ENCODE data around the gene PRKAR2B.
A peak's percentile ranks its signal among the peaks of the same experiment; 100 is the strongest.

The PRKAR2B gene

GRCh38 chr7:107044347-107045194 lies at the start of gene PRKAR2B:
TSS of gene PRKAR2B (plus strand) at chr7:107044705. CDS start at chr7:107044908, 203 bp downstream.
- DNase-seq, result peak; percentile 43

DNA sequence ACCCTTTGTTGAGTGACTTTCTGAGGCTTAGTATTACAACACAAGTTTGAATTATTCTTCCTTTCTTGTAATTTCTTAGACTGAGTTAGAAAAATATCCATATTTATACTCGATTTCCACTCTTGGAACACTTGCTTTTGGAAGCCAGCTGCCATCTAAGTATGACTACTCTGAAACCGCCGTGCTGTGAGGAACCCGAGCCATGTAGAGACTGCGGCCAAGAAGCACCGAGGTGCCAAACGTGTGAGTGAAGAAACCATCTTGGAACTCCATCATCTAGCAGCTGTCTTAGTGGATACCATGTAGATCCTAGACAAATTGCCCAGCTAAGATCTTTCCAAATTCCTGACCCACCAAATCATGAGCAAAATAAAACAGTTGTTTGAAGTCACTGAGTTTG lies 49.7 kb upstream of the PRKAR2B start:
- DNase-seq, result no peak

- DNase-seq, result no peak
These were observed 46.8 kb upstream of the PRKAR2B start for GRCh38 chr7:106997487-106998271.

DNA sequence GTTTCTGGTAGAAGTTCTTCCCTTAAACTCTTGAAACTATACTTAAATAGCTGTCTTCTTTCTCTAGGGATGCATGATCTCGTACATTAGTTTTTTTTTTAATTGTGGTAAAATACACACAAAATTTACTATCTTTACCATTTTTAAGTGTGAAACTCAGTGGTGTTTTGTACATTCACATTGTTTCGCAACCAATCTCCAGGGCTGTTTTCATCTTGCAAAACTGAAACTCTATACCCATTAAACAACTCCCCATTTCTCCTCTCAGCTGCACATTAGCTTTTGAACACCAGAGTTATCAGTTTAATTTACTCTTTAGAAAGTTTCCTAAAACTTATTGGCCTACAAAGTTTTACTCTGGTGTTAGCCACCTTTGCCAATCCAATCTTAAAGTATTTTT lies 45.5 kb upstream of the PRKAR2B start:
- DNase-seq, result no peak

DNA sequence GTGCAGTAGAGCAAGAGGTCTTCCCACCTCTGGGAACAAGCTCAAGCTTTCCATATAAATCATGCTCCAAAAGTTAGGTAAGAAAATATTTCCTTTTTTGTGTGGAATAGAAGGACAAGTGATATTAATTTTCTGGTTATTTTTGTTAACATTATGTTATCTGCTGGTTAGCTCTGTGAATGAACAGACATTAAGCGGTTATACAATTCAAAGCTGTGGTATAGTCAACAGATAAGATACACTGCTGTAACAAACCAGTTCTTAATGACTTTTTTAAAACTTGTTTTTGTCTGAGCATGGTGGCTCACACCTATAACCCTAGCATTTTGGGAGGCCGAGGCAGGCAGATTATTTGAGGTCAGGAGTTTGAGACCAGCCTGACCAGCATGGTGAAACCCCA lies 43.0 kb upstream of the PRKAR2B start:
- DNase-seq, result no peak

DNA sequence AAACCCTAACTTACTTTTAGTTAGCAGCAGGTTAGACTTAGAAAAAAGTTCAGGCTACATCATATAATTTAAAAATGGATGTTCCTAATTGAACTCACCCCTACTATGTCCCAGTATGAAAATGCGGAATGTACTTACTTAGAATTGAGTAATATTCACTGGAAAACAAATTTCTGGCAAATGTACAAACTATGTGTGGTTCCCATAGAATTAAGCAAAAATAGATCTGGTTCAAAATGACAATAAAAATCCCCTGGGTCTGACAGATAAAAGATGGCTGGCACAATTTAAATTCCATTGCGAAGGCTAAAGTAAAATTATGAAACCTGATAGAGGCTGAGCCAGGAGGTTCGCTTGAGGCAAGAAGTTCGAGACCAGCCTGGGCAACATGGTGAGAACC lies 42.4 kb upstream of the PRKAR2B start:
- DNase-seq, result no peak

DNA sequence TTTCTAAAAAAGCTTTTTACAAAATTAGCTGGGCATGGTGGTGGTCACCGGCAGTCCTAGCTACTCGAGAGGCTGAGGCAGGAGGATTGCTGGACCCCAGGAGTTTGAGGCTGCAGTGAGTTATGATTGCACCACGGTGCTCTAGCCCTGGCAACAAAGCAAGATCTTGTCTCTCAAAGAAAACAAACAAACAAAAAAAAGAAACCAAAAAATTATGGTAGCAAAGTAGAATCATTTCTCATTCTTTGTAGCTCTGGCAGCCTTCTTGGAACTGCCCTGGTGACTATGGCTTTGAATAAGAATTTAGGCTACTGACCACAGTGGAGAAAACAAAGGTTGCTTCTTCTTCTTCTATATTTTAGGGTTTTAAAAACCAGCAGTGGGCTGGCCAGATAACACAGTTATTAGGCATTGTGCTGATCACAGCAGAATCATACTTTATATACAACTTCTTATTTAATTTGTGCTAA lies 41.9 kb upstream of the PRKAR2B start:
- no peak for DNase-seq

DNA sequence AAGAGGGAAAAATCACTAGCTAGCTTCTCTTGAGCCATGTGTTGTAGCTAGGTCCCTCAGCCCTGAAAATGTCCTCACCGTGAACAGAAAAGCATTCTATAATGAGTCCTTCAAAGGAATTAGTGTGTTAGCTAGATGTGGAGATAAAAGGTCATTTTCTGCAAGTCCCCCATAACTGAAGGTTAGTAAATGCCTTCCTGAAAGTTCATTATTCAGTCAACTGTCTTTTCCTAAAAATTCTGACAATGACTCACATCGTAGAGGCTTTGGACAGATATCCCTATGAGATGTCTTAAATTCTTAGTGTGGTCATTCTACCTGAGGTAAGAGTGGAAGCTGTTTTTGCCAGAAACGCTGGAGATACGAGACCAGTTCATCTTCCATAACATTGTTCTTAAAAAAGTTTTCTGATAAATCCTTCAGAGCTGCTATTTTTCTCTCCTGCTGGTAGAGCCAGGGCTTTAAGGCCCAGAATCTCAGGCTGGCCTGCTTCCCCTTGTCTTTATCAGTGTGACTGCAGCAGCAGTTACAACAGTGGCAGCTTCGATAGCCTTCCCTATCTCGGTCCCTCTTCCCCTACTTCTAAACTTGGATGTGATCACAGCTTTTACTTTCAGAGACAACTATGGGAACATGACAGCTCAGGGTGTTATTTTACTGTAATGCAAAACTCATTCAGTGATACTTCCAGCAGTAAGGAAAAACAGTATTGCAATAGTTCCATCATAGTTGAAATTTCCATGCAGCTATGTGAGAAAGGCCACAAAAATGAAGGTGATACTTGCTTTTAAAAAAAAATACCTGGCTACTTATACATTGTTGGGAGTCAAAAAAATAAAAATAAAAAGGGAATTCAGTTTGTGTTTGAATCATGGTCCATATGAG lies 37.3 kb upstream of the PRKAR2B start:
- DNase-seq, result no peak

GRCh38 chr7:107007892-107008287 lies 36.6 kb upstream of the PRKAR2B start:
- DNase-seq, result no peak

GRCh38 chr7:107009846-107010203 lies 34.7 kb upstream of the PRKAR2B start:
- no peak for DNase-seq

DNA sequence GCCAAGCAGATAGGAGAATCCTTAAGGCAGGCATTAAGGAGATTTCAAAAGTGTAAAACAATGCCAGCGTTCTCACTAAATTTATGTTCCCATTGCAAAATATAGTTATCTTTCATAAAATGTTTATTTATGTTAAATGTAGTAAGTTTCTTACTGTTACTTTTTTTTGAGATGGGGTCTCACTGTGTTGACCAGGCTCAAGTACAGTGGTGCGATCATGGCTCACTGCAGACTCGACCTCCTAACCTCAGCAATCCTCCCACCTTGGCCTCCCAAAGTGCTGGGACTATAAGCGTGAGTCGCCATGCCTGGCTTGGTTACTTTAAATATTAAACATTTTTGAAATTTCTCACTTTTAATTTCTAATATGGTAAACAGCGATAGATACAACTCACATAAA lies 31.8 kb upstream of the PRKAR2B start:
- DNase-seq, result no peak

DNA sequence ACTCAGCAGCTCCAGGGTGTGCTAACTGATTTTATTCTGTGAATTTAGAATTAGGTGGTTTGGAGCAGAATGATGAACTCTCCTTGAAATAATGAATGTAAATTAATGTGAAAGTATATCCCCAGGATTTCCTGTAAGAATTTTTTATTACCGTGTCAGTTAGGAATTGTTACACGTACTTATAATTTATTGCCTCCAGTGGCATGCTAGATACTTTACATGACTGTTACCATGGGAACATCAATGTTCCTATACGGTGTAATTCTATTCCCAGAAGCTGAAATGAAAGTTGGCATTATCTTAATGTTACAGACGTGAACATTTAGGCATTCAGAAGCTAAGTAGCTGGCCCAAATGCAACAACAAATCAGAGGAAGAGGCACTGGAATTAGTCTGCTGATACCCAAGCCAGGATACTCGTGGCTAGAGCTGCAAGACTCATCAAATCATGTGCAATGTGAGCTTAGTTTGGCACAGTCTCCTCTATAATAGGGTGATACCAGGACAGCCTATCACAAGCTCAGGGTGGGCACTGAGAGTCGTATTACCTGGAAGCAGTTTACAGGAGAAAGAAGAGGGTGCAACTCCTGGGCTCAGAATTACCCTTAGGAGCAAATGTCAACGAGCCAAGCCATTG lies 30.0 kb upstream of the PRKAR2B start:
- no peak for DNase-seq

DNA sequence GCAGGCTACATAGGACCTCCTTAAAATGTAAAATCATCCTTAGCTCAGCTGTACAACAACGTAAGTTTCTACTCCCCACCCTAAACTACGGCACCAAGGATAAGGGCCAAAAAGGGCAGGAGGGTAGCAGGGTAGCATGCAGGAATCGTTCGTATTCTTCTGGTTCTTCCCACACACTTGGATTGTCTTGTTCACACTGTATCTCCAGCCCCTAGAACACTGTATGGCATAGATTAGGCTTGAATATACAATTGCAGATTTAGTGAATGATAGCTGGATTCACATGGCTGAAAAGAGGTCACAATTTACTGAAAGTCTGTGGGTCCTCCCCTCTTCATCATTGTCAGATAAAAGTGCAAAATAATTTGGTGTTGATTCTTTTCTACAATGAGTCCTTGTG lies 28.2 kb upstream of the PRKAR2B start:
- DNase-seq, result no peak

DNA sequence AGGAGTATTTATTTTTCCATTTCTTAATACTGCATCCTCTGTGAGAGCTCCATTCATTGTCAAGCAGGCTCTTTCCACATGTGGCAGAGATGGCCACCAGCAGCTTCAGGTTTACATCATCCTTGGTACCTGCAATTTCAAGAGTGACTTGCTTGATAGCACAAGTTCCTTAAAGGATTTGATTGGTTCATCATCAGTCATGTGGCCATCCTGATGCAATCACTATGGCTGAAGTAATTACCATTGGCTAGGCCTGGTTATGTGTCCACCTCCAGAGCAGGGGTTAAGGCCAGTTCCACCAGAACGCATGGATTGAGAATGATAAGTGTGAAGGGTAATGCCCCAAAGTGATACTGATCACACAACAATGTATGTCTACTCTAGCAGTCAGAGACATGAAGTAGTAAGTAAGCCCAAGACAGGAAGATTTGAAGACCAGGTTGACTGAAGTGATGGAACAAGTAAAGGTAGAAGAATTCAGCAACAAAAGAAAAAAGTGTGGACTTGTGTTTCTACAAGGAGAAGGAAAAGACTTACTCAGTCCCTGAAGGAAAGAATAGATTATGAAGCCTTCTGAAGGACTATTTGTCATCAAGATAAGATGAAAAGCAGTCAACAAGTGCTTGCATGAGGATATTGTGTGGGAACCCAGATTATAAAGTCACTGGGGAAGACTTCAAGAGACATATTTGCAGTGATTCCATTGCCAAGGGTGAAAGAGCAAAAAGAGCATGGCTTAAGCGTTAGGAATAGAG lies 26.4 kb upstream of the PRKAR2B start:
- DNase-seq, result no peak

- DNase-seq, result no peak
These were observed 24.1 kb upstream of the PRKAR2B start for GRCh38 chr7:107020400-107020799.

DNA sequence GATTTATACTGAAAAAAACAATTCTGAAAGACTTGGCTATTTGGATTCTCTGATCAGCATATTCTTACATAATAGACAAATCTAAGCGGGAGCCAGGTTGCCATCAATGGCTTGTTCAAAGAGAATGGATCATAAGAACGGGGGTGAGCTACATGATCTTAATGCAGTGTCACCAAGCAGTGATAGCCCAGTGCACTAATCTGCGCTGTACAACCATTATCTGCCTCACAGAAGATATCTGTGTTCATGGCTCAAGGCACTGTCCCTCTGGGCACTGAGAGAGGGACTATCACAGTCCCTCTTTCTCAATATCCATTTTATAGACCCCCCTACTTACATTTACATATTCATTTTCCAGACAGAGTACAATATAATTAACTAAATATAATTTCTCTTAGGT lies 22.9 kb upstream of the PRKAR2B start:
- no peak for DNase-seq

DNA sequence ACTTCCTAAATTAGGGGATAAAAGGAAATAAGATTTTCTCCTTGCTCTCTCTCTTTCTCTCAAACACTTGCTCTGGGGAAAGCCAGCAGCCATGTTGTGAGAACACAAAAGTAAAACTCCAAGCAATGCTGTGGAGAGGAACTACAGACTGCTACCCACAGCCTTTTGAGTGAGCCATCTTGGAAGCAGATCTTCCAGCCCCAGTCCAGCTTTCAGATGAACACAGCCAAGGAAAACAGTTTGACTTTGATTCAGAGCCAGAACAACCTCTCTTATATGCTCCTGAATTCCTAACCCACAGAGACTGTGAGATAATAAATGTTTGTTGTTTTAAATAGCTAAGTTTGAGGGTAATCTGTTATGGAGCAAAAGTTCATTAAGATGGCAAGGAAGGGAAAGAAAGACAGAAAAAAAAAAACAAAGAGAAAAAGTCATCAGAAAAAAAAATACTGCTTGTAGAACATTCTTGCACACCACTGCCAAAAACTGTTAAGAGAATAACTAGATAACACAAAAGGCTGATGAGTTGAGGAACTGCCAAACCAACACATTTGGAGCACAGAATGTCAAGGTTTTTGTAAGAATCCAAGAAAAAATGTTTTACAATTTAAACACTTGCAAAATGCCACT lies 20.9 kb upstream of the PRKAR2B start:
- no peak for DNase-seq

GRCh38 chr7:107024906-107025305 lies 19.6 kb upstream of the PRKAR2B start:
- no peak for DNase-seq

- DNase-seq, result no peak
These were observed 18.9 kb upstream of the PRKAR2B start for GRCh38 chr7:107025449-107026103.

GRCh38 chr7:107026166-107026565 lies 18.3 kb upstream of the PRKAR2B start:
- no peak for DNase-seq

- no peak for DNase-seq
These were observed 17.3 kb upstream of the PRKAR2B start for GRCh38 chr7:107027208-107027607.
